ENCODE data around the gene KCNJ15. TPM values are rescaled to one million over a fixed set of nuclear protein-coding genes. Genes with fewer than 3 reads are reported as not detected.

The KCNJ15 gene
- total and polyA plus RNA-seq, 10 of the 15 experiments (the other 5 are each of a cell fraction or from before 2014, with no cell fraction given) = 0.05 to 2.7 (median 0.33) TPM; not detected in 6

GRCh38 chr21:38341546-38342012 lies 84.8 kb downstream of the KCNJ15 start:
- Histone ChIP-seq H4K20me1 (ENCODE audit: control insufficient read depth, insufficient read depth) (no peaks in the 10 kb centered on the region), H3K4me1 (ENCODE audit: control insufficient read depth, insufficient read depth, low read length) (no peaks in the 10 kb centered on the region), H3K4me3 (no peak overlapping the region), H3K9me3 (replicated peaks; ENCODE audit: control insufficient read depth, insufficient read depth, low read length) (no peaks in the 10 kb centered on the region; the same call in 2 of the 3 replicates), H3K9ac (ENCODE audit: control insufficient read depth, insufficient read depth, low read length) (no peak overlapping the region), H3K4me2 (ENCODE audit: control insufficient read depth, insufficient read depth) (no peak overlapping the region), H3K27ac (ENCODE audit: control insufficient read depth, insufficient read depth) (no peak overlapping the region), H3K27me3 (replicated peaks in 1 of 2; ENCODE audit: control insufficient read depth in 2 of 2, insufficient read depth in 2 of 2, low read length in 1 of 2) (no peaks in the 10 kb centered on the region), H3K79me2 (ENCODE audit: control insufficient read depth, insufficient read depth, low read length) (no peaks in the 10 kb centered on the region), H3K36me3 (ENCODE audit: control insufficient read depth in 2 of 2, insufficient read depth in 2 of 2, low read length in 1 of 2) (no peaks in the 10 kb centered on the region), H2AFZ (ENCODE audit: control insufficient read depth, low read depth, low read length) (no peak overlapping the region)
- intact Hi-C loops (cut with micrococcal nuclease; ENCODE audit: unreplicated experiment) = no loop called here
- ChIA-PET CTCF (no interaction called here), SMC1A (ENCODE audit: uncharacterized antibody, unreplicated experiment) (no interaction called here), POLR2A (no interaction called here), RAD21 (ENCODE audit: unreplicated experiment) (no interaction called here)
- DNase-seq (ENCODE audit: low read depth, low spot score) (no peak), ATAC-seq (no peak), FAIRE-seq (no peak)
- in situ Hi-C loops (cut with MboI) = no loop called here
- 26% methylated on average over 5 of the region's 5 CpGs for WGBS (ENCODE audit: insufficient coverage, insufficient replicate concordance, low lambda C conversion rate, missing lambda C conversion rate)
- no TSS peak for BruUV-seq (replicated peaks)
- TF ChIP-seq EED (IDR thresholded peaks at IDR 0.05; ENCODE audit: low read depth) = no peak
- TF ChIP-seq JUND (IDR thresholded peaks at IDR 0.05; ENCODE audit: low read depth, low read length) = no peak
- TF ChIP-seq, protein P1, sequence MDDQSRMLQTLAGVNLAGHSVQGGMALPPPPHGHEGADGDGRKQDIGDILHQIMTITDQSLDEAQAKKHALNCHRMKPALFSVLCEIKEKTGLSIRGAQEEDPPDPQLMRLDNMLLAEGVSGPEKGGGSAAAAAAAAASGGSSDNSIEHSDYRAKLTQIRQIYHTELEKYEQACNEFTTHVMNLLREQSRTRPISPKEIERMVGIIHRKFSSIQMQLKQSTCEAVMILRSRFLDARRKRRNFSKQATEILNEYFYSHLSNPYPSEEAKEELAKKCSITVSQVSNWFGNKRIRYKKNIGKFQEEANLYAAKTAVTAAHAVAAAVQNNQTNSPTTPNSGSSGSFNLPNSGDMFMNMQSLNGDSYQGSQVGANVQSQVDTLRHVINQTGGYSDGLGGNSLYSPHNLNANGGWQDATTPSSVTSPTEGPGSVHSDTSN (IDR thresholded peaks at IDR 0.05; ENCODE audit: insufficient replicate concordance, low read depth, low read length) = no peak
- no peak for TF ChIP-seq ZBTB40 (IDR thresholded peaks at IDR 0.05; ENCODE audit: borderline replicate concordance)
- TF ChIP-seq CREM (IDR thresholded peaks at IDR 0.05; ENCODE audit: low read depth) = no peak
- TF ChIP-seq DPF2 (IDR thresholded peaks at IDR 0.05) = no peak
- no peak for TF ChIP-seq CTCF (IDR thresholded peaks at IDR 0.05 in 2 of 3, conservative IDR thresholded peaks at IDR 0.05 in 1 of 3; ENCODE audit: control insufficient read depth in 2 of 3, extremely low read depth in 1 of 3, insufficient read depth in 1 of 3, low read depth in 3 of 3, low read length in 3 of 3)
- TF ChIP-seq NBN (IDR thresholded peaks at IDR 0.05) = no peak
- no peak for TF ChIP-seq POLR2AphosphoS2 (IDR thresholded peaks at IDR 0.05; ENCODE audit: low read depth, low read length)
- TF ChIP-seq HDAC6 (IDR thresholded peaks at IDR 0.05; ENCODE audit: unreplicated experiment) = no peak
- TF ChIP-seq SMARCA5 (IDR thresholded peaks at IDR 0.05) = no peak
- no peak for TF ChIP-seq CEBPB (IDR thresholded peaks at IDR 0.05; ENCODE audit: borderline replicate concordance in 1 of 2, low read depth in 2 of 2, low read length in 2 of 2)
- TF ChIP-seq TCF3 (IDR thresholded peaks at IDR 0.05; ENCODE audit: borderline replicate concordance, insufficient read depth, low read depth, low read length) = no peak
- no peak for TF ChIP-seq HCFC1 (IDR thresholded peaks at IDR 0.05; ENCODE audit: low read length)
- TF ChIP-seq, protein P2, sequence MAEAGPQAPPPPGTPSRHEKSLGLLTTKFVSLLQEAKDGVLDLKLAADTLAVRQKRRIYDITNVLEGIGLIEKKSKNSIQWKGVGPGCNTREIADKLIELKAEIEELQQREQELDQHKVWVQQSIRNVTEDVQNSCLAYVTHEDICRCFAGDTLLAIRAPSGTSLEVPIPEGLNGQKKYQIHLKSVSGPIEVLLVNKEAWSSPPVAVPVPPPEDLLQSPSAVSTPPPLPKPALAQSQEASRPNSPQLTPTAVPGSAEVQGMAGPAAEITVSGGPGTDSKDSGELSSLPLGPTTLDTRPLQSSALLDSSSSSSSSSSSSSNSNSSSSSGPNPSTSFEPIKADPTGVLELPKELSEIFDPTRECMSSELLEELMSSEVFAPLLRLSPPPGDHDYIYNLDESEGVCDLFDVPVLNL (IDR thresholded peaks at IDR 0.05; ENCODE audit: low read depth, low read length) = no peak
- TF ChIP-seq ZZZ3 (IDR thresholded peaks at IDR 0.05; ENCODE audit: control insufficient read depth, insufficient read length, low read depth) = no peak
- no peak for TF ChIP-seq FOXM1 (IDR thresholded peaks at IDR 0.05; ENCODE audit: low read depth, low read length)
- no peak for TF ChIP-seq CBX5 (IDR thresholded peaks at IDR 0.05; ENCODE audit: low read depth)

Data from GM12878 (cell line).